HUES64 (cell line): ENCODE data around the gene LAMA2.

ENCODE experiments used
- H3K27ac ChIP-seq: 2 replicates; pipeline ENCODE4 v1.7.0; 2013; ENCODE audit warnings: low read depth, low read length, inconsistent platforms
- H3K27me3 ChIP-seq: 2 replicates; pipeline ENCODE4 v1.6.1; 2013; ENCODE audit warnings: mild to moderate bottlenecking, low read length; ENCODE audit not compliant: insufficient read depth
- H3K36me3 ChIP-seq: 2 replicates; pipeline ENCODE4 v1.6.1; 2013; ENCODE audit warnings: mild to moderate bottlenecking, low read length; ENCODE audit not compliant: insufficient read depth
- H3K4me1 ChIP-seq: 2 replicates; pipeline ENCODE4 v1.6.1; 2013; ENCODE audit warnings: mild to moderate bottlenecking, low read length, moderate library complexity; ENCODE audit not compliant: insufficient read depth
- H3K4me3 ChIP-seq: 2 replicates; pipeline ENCODE4 v1.5.1; 2013; ENCODE audit warnings: mild to moderate bottlenecking, low read length, moderate library complexity
- H3K9ac ChIP-seq: 2 replicates; pipeline ENCODE4 v1.6.1; 2013; ENCODE audit warnings: mild to moderate bottlenecking, low read depth, low read length
- H3K9me3 ChIP-seq: 2 replicates; pipeline ENCODE4 v1.6.1; 2013; ENCODE audit warnings: low read depth, low read length; ENCODE audit not compliant: insufficient read depth
- WGBS: fragments of 150-250, 120-280 bp; methylation state at CpG from one replicate; pipeline ENCODE4 v1.1.7; 2013; ENCODE audit warnings: missing lambda C conversion rate; 5-methylcytosine and 5-hydroxymethylcytosine counted together

Gene LAMA2

DNA sequence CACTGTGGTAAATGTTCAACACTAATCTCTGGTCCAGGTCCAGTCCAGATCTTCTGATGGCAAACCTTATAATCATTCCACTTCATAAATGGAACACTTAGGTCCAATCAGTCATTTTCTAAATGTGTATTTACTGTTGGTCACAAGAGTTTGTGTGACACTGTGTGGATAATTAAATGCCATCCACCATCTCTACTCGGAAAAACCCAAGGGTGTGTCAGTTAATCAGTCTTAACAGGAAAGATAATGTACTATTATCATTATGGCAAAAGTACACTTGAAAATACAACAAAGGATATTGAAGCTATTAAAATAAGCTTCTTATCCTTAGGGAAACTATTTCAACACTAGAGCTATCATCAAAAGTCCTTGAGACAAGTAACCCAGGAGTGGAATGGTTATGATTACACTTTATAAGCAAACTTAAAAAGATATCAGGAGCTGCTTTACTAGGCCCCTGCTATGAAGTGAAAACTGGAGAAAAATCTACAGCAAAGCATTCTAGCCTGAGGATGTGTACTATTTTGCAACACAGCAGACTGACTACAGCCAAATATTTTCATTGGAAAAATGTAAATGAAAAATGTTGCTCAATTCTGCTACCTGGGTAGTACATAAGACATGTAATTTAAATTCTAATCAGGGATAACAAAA is 227.9 kb downstream of the LAMA2 start:
- no peaks in the 10 kb centered on the region for H3K36me3 ChIP-seq
- peaks cover 11% of the 10 kb centered on the region for H3K4me1 ChIP-seq
- no peaks in the 10 kb centered on the region for H3K9me3 ChIP-seq
- no CpG with 5 or more reads among the region's 1 CpG for WGBS
- H3K27me3 ChIP-seq = no peaks in the 10 kb centered on the region
- no peak overlapping the region for H3K9ac ChIP-seq
- H3K4me3 ChIP-seq = no peak overlapping the region
- H3K27ac ChIP-seq = no peak overlapping the region

DNA sequence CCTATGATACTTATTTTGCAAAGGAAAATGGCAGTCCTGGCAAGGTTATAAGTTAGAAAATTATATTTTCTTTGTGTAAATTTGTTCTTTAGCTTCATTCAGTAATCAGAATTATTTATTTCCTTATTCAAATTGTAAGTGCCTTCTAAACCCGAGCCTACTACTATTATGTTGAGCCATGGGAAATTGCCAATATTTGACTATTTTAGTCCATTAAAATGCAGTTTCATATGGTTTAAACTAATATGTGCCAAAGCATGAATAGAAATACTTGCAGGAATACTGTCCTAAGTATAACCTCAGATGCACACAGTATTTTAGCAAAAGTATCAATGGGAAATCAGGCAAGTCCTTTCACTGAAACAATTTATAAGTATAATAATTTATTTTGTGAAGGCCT is 228.4 kb downstream of the LAMA2 start:
- Histone ChIP-seq H3K27me3 (no peaks in the 10 kb centered on the region), H3K9me3 (no peaks in the 10 kb centered on the region), H3K27ac (no peak overlapping the region), H3K4me1 (peaks cover 5% of the 10 kb centered on the region), H3K4me3 (no peak overlapping the region), H3K36me3 (no peaks in the 10 kb centered on the region), H3K9ac (no peak overlapping the region)
- WGBS = no CpG with 5 or more reads among the region's 1 CpG

DNA sequence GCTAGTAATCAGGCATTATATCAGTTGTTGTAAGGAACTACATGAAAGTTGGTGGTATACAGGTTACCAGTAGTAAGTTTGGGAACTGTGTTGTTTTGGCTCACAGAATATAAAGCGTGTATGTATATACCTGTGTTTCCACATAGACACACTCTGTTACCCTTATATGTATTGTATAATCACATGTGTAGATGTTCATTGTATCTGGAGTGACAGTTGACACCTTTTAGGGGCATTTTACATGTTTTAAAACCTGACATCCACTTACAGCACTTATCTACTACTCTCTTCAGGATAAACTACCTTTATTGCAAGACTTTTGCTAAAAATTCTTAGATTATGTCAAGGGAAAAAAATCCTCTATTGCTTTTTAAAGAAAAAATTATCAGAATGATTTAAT is 228.9 kb downstream of the LAMA2 start:
- Histone ChIP-seq H3K36me3 (no peaks in the 10 kb centered on the region), H3K27me3 (no peaks in the 10 kb centered on the region), H3K27ac (no peak overlapping the region), H3K4me3 (no peak overlapping the region), H3K9me3 (no peaks in the 10 kb centered on the region), H3K9ac (no peak overlapping the region), H3K4me1 (peaks cover 1% of the 10 kb centered on the region; the same call in 1 of the 2 replicates)
- WGBS = 100% methylated on average over 1 of the region's 1 CpG

DNA sequence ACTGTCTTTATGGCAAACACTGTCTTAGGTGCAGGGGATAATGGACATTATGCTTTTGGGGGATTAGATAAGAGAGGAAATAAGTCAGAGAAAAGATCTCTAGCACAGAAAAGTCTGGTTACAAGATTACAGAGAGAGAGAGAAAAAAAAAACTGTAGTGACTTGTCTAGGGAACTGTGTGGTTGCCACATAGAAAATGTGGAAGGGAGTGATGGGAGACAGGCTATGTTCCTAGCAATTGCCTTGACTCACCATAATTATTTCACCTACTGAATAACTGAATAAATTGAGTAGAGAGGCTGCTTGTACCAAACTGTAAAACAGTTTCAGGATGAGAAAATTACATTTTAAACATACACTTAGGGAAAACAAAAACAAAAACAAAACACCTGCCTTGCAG is 229.7 kb downstream of the LAMA2 start:
- Histone ChIP-seq H3K4me1 (no peaks in the 10 kb centered on the region), H3K9ac (no peak overlapping the region), H3K36me3 (no peaks in the 10 kb centered on the region)

DNA sequence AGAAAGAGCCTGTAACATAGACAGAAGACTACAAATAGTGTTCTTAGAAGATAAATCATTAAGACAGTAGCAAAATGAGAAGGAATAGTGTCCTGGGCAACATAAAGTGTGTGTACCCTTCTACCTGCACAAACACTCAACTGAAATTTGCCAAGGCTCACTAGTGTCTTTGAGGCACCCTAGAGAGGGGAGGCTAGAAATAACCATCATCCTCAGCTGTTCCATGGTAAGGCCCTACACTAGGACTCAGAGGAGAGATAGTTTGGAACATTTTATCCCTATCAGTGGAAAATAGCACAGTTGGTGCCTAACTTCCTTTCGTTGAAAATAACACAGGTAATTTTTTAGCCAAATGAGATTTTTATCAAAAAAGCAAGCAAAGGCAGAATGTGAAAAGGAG is 230.7 kb downstream of the LAMA2 start:
- Histone ChIP-seq H3K27me3 (no peaks in the 10 kb centered on the region), H3K4me3 (no peak overlapping the region), H3K9ac (no peak overlapping the region), H3K36me3 (no peaks in the 10 kb centered on the region), H3K4me1 (no peaks in the 10 kb centered on the region), H3K27ac (no peak overlapping the region), H3K9me3 (no peaks in the 10 kb centered on the region)
- WGBS = 82% methylated on average over 1 of the region's 1 CpG

More for the DNA sequence above, 229.7 kb downstream of the LAMA2 start:
- Histone ChIP-seq H3K27ac (no peak overlapping the region), H3K9me3 (no peaks in the 10 kb centered on the region), H3K4me3 (no peak overlapping the region), H3K27me3 (no peaks in the 10 kb centered on the region)

DNA sequence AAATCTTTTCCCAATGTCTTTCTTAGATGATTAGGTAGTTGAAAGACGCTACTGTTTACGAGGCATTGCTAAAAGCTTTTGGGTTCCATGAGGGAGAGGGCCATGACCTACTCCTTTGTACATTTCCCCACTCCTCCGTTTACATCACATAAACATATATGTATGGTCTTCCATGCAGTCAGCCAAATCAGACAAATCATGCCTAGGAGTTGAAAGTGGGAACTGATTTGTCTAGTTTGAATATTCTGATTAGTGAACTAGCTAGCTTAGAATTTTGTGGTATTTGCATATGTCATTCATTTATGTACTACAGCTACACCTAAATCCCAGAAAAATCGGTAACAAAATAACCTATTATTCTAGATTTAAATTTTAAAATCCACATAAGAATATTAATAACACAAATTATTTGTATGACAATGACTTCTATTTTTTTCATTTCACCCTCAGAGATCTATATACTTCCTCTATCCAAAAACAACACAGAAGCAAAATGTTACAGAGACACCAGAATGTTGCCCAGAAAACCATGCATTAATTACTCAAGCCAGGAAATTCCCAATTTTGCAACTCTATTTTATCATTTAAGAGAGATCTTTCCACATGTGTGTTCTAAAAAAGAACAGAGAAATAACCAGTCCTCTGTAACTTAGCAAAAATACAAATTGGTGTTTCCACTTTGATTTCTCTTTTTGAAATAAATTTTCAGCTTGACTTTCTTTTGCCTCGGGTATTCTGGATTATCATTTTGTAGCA is 231.9 kb downstream of the LAMA2 start:
- no peak overlapping the region for H3K9ac ChIP-seq

DNA sequence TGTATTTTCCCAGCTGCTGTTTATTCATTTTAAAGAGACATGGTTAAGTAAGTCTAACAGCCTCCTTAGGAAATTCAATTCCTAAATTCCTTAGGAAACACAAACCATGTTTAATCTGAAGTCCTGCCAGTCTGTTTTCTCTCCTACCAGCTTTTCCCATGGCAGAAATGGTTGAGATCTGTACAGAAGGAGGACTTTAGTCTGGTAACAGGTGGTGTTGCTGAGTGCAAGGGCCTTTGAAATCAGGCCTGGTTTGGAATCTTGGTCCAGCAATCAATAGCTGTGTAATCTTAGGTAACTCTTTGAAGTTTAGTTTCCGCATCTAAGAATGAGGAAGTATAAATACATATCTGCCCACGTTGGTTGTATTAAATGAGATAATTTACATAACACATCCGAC is 232.5 kb downstream of the LAMA2 start:
- Histone ChIP-seq H3K4me3 (no peak overlapping the region), H3K27me3 (no peaks in the 10 kb centered on the region), H3K36me3 (no peaks in the 10 kb centered on the region), H3K9me3 (no peaks in the 10 kb centered on the region), H3K27ac (no peak overlapping the region), H3K4me1 (peaks cover under 1% of the 10 kb centered on the region; the same call in 1 of the 2 replicates), H3K9ac (no peak overlapping the region)
- WGBS = 87% methylated on average over 3 of the region's 3 CpGs

More for the DNA sequence above, 231.9 kb downstream of the LAMA2 start:
- 87% methylated on average over 3 of the region's 5 CpGs for WGBS
- Histone ChIP-seq H3K4me1 (no peaks in the 10 kb centered on the region), H3K27ac (no peak overlapping the region), H3K9me3 (no peaks in the 10 kb centered on the region), H3K27me3 (no peaks in the 10 kb centered on the region), H3K36me3 (no peaks in the 10 kb centered on the region), H3K4me3 (no peak overlapping the region)

DNA sequence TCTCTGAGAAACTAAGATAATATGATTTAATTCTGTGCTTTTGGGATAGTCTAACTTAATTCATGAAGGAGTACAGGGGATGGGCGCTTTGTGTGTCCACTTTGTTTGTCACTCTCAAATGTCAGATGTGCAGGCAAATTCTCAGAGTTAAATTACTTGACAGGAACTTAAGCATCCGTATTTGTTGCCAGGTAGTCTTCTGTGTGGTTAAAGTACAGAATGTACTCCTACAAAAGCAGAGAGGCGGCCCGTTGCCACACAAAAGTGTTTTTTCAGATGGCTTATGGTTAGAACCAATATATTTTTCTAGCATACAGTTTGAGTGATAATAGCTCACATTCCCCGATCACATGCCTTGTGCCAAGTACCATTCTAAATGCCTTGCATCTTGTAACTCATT is 234.4 kb downstream of the LAMA2 start:
- Histone ChIP-seq H3K27ac (no peak overlapping the region), H3K9ac (no peak overlapping the region), H3K36me3 (no peaks in the 10 kb centered on the region), H3K27me3 (no peaks in the 10 kb centered on the region), H3K4me3 (no peak overlapping the region), H3K9me3 (no peaks in the 10 kb centered on the region), H3K4me1 (peaks cover 5% of the 10 kb centered on the region; the same call in 1 of the 2 replicates)
- 87% methylated on average over 5 of the region's 5 CpGs for WGBS

DNA sequence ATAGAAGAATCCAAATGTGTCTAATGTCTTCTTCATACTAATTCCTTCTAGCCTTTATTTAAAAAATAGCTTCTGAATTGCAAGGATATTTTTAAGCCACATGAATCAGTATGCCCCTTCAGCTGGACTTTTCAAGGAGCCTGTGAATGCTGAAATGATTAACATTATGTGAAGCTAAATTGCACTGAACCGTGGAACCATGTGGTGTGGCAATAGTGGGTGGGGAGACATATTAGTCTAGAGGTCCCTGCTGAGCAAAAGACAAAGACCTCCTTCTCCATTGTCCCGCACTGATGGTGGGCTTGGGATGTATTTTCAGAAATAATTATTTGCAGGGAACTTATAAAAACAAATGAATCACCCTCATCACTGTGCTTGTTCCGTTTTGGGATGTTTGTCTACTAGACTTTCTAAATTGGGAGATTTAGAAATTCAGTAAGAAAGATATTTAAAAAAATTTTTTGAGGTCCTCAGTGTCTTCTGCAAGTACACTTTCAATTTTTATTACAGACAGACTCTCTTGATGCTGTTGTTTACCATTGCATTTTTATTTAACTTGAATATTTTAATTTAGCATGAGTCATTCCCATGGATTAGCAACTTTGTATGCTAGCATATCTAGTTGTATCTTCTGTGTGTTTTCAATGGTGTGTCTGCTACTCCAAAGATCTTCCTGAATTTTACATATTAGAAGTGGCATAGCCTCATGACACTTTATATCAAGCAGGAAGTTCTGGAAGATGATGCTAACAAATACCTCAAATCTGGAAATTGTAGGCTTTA is 238.1 kb downstream of the LAMA2 start:
- H3K27me3 ChIP-seq = no peaks in the 10 kb centered on the region
- WGBS = 89% methylated on average over 1 of the region's 3 CpGs
- no peak overlapping the region for H3K4me3 ChIP-seq
- H3K4me1 ChIP-seq = peaks cover 5% of the 10 kb centered on the region; the same call in 1 of the 2 replicates
- H3K9ac ChIP-seq = no peak overlapping the region
- H3K9me3 ChIP-seq = no peaks in the 10 kb centered on the region
- H3K36me3 ChIP-seq = no peaks in the 10 kb centered on the region
- no peak overlapping the region for H3K27ac ChIP-seq

DNA sequence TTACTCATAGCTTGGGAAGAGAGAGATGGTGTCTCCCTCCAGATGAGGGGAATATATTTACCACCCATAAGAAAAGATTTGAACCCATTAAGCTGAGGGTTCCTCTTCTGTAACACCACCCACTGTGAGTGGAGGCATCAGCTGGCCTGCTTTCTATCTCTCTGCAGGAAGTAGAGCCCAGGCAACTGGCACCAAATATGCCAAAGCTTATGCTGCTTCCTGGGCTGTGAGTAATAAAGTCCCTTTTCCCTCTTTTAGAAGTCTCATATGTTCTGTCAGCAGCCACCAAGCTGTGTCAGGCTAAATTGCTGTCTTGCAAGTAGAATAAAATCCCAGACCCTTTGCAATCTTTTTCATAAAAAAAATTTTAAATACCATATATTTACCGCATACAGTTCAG is 241.4 kb downstream of the LAMA2 start:
- Histone ChIP-seq H3K9ac (no peak overlapping the region), H3K4me3 (no peak overlapping the region), H3K27ac (no peak overlapping the region), H3K27me3 (no peaks in the 10 kb centered on the region), H3K4me1 (peaks cover 5% of the 10 kb centered on the region; the same call in 1 of the 2 replicates), H3K9me3 (no peaks in the 10 kb centered on the region), H3K36me3 (no peaks in the 10 kb centered on the region)
- no CpG with 5 or more reads among the region's 1 CpG for WGBS

DNA sequence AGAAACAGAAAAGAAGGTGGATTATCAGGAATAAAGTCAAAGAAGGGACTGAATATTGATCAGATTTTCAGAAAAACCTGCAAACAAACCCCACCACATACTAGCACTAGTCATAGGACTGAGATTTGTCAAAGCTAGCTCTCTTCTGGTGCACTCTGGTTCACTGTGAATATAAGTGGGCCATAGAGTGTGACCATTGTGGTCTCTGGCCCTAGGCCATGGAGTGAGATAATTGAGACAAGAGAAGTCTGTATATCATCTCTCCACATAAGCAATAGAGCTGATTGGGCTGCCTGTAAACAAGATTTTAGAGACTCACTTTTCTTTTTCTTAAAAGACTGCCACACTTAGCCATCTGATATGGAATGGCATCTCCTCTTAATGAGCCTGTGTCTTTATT is 247.2 kb downstream of the LAMA2 start:
- Histone ChIP-seq H3K27ac (no peak overlapping the region), H3K4me3 (no peak overlapping the region), H3K4me1 (no peaks in the 10 kb centered on the region), H3K9me3 (no peaks in the 10 kb centered on the region), H3K36me3 (no peaks in the 10 kb centered on the region), H3K9ac (no peak overlapping the region), H3K27me3 (no peaks in the 10 kb centered on the region)
